ENCODE results near the gene CCM2L. TPM values are rescaled to one million over a fixed set of nuclear protein-coding genes. Genes with fewer than 3 reads are reported as not detected.

Gene CCM2L
- total RNA-seq, 1 experiment from 2014 or later, result 10.6 TPM

GRCh38 chr20:31984981-31985471, 25.2 kb upstream of the CCM2L start:
- H3K27me3 ChIP-seq (ENCODE audit: control insufficient read depth, insufficient read depth, low read length), result no peaks in the 10 kb centered on the region
- no peak for DNase-seq
- no peak overlapping the region for H3K4me3 ChIP-seq (ENCODE audit: insufficient read depth, low read depth, low read length)
- H3K36me3 ChIP-seq (replicated peaks; ENCODE audit: control insufficient read depth, insufficient read depth, low read length), result no peaks in the 10 kb centered on the region

GRCh38 chr20:31987744-31988143, 22.5 kb upstream of the CCM2L start:
- no peak overlapping the region for H3K4me3 ChIP-seq (ENCODE audit: insufficient read depth, low read depth, low read length)
- peak; percentile 46 for DNase-seq
- H3K27me3 ChIP-seq (ENCODE audit: control insufficient read depth, insufficient read depth, low read length), result 0 out of 2 replicates have a peak, but pooled peaks cover under 1% of the 10 kb centered on the region
- no peaks in the 10 kb centered on the region for H3K36me3 ChIP-seq (replicated peaks; ENCODE audit: control insufficient read depth, insufficient read depth, low read length)

- Histone ChIP-seq H3K4me3 (ENCODE audit: insufficient read depth, low read depth, low read length) (no peak overlapping the region), H3K27me3 (ENCODE audit: control insufficient read depth, insufficient read depth, low read length) (peaks cover 8% of the 10 kb centered on the region), H3K36me3 (replicated peaks; ENCODE audit: control insufficient read depth, insufficient read depth, low read length) (no peaks in the 10 kb centered on the region)
- no peak for DNase-seq
These were observed 21.7 kb upstream of the CCM2L start for GRCh38 chr20:31988430-31989015.

- H3K4me3 ChIP-seq (ENCODE audit: insufficient read depth, low read depth, low read length), result no peak overlapping the region
- H3K27me3 ChIP-seq (ENCODE audit: control insufficient read depth, insufficient read depth, low read length), result peaks cover 15% of the 10 kb centered on the region
- H3K36me3 ChIP-seq (replicated peaks; ENCODE audit: control insufficient read depth, insufficient read depth, low read length), result no peaks in the 10 kb centered on the region
- no peak for DNase-seq
These were observed 21.1 kb upstream of the CCM2L start for GRCh38 chr20:31989030-31989645.

- H3K27me3 ChIP-seq (ENCODE audit: control insufficient read depth, insufficient read depth, low read length), result peaks cover 30% of the 10 kb centered on the region
- no peaks in the 10 kb centered on the region for H3K36me3 ChIP-seq (replicated peaks; ENCODE audit: control insufficient read depth, insufficient read depth, low read length)
- peak; percentile 33 for DNase-seq
- H3K4me3 ChIP-seq (ENCODE audit: insufficient read depth, low read depth, low read length), result no peak overlapping the region
These were observed 19.4 kb upstream of the CCM2L start for GRCh38 chr20:31990641-31991338.

GRCh38 chr20:31991339-31991705, 18.9 kb upstream of the CCM2L start:
- no peak overlapping the region for H3K4me3 ChIP-seq (ENCODE audit: insufficient read depth, low read depth, low read length)
- H3K36me3 ChIP-seq (replicated peaks; ENCODE audit: control insufficient read depth, insufficient read depth, low read length), result no peaks in the 10 kb centered on the region
- DNase-seq, result no peak
- peaks cover 30% of the 10 kb centered on the region for H3K27me3 ChIP-seq (ENCODE audit: control insufficient read depth, insufficient read depth, low read length)

GRCh38 chr20:31992086-31992485, 18.2 kb upstream of the CCM2L start:
- Histone ChIP-seq H3K27me3 (ENCODE audit: control insufficient read depth, insufficient read depth, low read length) (peaks cover 30% of the 10 kb centered on the region), H3K4me3 (ENCODE audit: insufficient read depth, low read depth, low read length) (no peak overlapping the region), H3K36me3 (replicated peaks; ENCODE audit: control insufficient read depth, insufficient read depth, low read length) (no peaks in the 10 kb centered on the region)
- no peak for DNase-seq

- peak; percentile 48 for DNase-seq
- Histone ChIP-seq H3K4me3 (ENCODE audit: insufficient read depth, low read depth, low read length) (no peak overlapping the region), H3K27me3 (ENCODE audit: control insufficient read depth, insufficient read depth, low read length) (peaks cover 30% of the 10 kb centered on the region), H3K36me3 (replicated peaks; ENCODE audit: control insufficient read depth, insufficient read depth, low read length) (no peaks in the 10 kb centered on the region)
These were observed 13.2 kb upstream of the CCM2L start for GRCh38 chr20:31996996-31997395.

- Histone ChIP-seq H3K4me3 (ENCODE audit: insufficient read depth, low read depth, low read length) (no peak overlapping the region), H3K27me3 (ENCODE audit: control insufficient read depth, insufficient read depth, low read length) (peaks cover 25% of the 10 kb centered on the region), H3K36me3 (replicated peaks; ENCODE audit: control insufficient read depth, insufficient read depth, low read length) (no peaks in the 10 kb centered on the region)
- DNase-seq, result no peak
These were observed 12.0 kb upstream of the CCM2L start for GRCh38 chr20:31998246-31998645.

- DNase-seq, result peak; percentile 72
- Histone ChIP-seq H3K4me3 (ENCODE audit: insufficient read depth, low read depth, low read length) (no peak overlapping the region), H3K27me3 (ENCODE audit: control insufficient read depth, insufficient read depth, low read length) (no peaks in the 10 kb centered on the region), H3K36me3 (replicated peaks; ENCODE audit: control insufficient read depth, insufficient read depth, low read length) (no peaks in the 10 kb centered on the region)
These were observed 6.9 kb upstream of the CCM2L start for GRCh38 chr20:32003325-32003724.

- Histone ChIP-seq H3K4me3 (ENCODE audit: insufficient read depth, low read depth, low read length) (no peak overlapping the region), H3K36me3 (replicated peaks; ENCODE audit: control insufficient read depth, insufficient read depth, low read length) (no peaks in the 10 kb centered on the region), H3K27me3 (ENCODE audit: control insufficient read depth, insufficient read depth, low read length) (no peaks in the 10 kb centered on the region)
- no peak for DNase-seq
These were observed 5.3 kb upstream of the CCM2L start for GRCh38 chr20:32004963-32005362.

GRCh38 chr20:32006053-32006452, 4.2 kb upstream of the CCM2L start:
- Histone ChIP-seq H3K4me3 (ENCODE audit: insufficient read depth, low read depth, low read length) (no peak overlapping the region), H3K36me3 (replicated peaks; ENCODE audit: control insufficient read depth, insufficient read depth, low read length) (no peaks in the 10 kb centered on the region)
- DNase-seq, result no peak

GRCh38 chr20:32006841-32007786, 3.1 kb upstream of the CCM2L start:
- Histone ChIP-seq H3K4me3 (ENCODE audit: insufficient read depth, low read depth, low read length) (no peak overlapping the region), H3K36me3 (replicated peaks; ENCODE audit: control insufficient read depth, insufficient read depth, low read length) (no peaks in the 10 kb centered on the region), H3K27me3 (ENCODE audit: control insufficient read depth, insufficient read depth, low read length) (no peaks in the 10 kb centered on the region)
- DNase-seq, result peak; percentile 73

More at GRCh38 chr20:32006053-32006452, 4.2 kb upstream of the CCM2L start:
- no peaks in the 10 kb centered on the region for H3K27me3 ChIP-seq (ENCODE audit: control insufficient read depth, insufficient read depth, low read length)

Measured in H7 (cell line).